GM21619 (cell line): ENCODE measurements around the gene IMP3.

Experiments
- ATAC-seq: cut with Tn5 transposase; IDR thresholded peaks from one replicate; pipeline ENCODE4 v1.9.1; 2021; ENCODE audit not compliant: unreplicated experiment

The IMP3 gene

DNA sequence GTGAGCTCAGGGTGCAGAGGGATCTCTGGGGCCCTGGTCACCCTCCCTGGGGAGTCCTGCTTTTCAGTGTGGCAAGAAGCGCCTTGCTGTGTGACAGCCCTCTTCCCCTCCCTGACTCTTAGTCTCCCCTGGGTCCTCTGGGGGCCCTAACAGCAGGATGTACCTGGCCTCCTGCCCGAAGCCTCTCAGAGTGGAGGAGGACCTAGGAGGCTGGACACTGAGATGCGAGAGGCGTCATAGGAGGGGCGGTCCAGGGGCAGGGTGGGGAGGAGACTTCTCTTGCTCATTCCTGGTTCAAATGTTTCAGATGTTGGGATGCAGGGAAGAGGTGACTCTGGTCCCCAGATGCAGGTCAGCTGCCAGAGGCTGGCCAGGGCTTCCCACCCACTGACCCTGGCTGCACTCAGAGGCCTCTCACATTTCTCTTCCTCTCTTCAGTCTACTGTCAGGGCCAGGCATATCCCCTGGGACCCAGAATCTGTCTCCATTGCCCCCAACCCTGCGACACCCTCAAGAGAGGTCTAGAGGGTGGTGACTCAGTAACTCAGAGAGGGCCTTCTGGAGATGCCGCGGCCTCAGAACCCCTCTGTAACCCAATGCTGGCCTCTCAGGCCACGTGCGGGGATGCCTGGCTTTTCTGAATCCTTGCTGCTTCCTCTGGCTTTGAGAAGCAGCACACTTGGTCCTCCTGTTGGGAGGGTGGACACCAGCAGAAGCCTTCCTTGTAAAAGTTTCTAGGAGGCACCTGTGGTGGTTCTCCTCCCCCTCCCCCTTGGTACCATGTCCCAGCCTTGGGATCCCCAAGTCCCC is 33.6 kb upstream of the IMP3 start:
- ATAC-seq, result no peak

DNA sequence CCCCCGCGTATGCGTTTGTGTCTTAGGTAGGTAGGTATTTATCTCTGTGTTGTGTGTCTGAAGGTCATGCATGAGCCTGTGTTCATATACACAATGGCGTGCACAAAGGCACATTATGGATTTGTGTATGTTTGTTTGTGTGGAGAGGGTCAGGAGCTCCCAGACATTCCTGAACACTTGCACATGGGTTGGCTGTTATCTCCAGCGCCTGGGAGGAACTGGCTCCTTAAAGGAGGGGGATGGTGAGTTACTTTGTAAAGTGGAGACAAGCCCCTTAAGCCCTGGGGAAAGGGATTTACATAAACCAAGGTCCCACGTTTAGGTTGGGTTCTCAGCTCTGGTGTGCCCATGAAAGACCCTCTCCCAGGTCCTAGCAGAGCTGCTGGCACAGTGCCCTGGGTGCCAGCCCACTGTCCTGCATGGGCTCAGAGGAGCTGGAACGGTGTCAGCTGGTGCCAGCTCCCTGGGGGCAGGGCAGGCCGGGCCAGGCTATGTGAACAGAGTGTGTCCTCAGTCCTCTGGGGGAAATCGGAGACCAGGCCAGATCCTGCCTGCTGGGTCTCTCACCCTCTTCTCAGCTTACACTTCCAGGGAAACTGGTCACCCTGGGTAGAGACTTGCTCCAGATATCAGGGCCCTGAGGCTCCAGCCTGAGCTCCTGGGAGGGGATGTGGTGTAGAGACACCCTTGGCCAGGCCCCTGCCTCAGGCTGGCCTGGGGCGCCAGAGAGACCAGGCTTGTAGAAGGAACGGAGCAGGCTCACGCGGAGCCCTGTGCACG is 32.8 kb upstream of the IMP3 start:
- no peak for ATAC-seq

DNA sequence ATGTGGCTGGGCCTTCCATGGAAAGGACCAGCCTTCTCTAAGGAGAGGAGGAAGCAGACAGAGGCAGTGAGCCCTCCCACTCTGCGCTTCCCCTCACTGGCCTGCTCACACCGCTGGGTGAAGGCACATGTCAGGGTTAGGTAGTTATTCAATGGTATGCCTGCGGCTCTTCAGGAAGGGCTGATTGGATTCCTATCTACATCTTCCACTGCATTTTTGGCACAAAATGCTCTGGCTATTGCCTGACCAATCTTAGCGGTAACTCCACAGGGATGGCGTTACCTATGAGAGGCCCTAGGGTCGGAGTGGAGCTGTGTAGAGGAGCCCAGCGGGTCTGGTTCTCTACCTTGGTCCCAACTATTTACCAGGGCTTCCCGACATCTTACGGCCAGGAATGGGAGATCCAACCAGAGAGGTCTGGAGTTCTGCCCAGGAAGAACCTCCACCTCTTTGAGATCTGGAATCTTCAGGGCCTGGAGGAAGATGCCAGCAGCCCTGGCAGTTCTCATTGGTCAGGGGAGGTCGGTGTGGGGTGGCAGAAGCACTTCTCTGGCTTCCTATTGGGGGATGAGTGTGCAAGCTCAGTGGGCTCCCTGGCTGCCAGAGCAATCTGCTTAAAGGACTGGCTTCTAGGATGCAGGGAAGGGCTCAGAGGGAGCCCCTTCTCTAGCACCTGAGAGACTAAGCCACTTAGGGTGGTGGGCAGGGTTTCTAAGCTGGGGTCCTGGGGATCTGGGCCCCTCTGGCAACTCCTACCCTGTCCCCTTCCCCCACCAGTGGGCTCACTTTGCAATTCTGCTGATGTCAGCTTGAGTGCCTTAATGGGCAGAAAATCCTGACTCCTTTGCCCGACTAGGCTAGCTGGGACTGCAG is 31.9 kb upstream of the IMP3 start:
- no peak for ATAC-seq

DNA sequence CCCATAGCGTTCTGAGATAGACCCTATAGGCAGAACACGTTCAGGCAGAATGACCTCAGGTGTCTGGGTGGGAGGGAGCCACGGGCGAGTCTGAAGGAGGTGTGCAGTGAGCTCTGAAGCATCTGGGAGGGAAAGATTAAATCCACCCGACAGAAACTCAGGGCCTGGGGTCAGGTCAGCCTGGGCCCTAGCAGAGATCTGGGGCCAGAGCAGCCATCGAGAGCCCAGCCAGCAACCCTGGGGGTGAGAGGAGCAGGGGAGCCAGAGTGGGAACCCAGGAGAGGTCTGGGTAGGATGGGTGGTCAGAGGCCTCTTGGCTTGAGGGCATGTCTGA is 29.8 kb upstream of the IMP3 start:
- no peak for ATAC-seq

DNA sequence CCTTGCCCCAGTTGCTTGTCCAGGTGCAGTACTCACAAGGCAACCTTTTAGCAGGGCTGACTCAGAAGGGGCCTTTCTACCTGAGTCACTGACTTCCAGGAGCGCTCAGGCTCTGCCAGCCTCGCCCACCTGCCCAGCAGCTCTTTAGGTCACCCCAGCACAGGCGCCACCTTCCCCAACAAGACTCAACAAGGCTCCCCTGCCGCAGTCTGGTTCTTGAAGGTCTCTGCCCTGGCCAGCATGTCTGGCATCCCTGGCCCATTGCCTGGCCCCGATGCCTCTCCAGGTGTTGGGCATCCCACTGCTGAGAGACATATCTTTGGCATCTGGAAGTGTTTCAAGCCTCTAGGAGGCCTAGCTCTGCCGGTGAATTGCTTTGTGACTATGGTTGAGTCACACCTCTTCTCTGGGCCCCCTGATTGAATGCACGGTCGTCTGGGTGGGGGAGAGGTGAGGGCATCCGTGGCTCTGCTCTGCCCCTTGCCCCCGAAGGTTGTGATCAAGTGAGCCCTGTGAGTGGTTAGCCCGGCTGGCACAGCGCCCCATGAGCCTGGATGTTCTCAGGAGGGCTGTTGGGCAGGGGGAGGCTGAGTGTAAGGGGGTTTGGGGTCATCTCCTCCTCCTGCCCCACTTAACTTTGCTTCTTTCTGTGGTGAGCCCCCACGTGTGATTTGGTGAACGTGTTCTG is 29.3 kb upstream of the IMP3 start:
- no peak for ATAC-seq

DNA sequence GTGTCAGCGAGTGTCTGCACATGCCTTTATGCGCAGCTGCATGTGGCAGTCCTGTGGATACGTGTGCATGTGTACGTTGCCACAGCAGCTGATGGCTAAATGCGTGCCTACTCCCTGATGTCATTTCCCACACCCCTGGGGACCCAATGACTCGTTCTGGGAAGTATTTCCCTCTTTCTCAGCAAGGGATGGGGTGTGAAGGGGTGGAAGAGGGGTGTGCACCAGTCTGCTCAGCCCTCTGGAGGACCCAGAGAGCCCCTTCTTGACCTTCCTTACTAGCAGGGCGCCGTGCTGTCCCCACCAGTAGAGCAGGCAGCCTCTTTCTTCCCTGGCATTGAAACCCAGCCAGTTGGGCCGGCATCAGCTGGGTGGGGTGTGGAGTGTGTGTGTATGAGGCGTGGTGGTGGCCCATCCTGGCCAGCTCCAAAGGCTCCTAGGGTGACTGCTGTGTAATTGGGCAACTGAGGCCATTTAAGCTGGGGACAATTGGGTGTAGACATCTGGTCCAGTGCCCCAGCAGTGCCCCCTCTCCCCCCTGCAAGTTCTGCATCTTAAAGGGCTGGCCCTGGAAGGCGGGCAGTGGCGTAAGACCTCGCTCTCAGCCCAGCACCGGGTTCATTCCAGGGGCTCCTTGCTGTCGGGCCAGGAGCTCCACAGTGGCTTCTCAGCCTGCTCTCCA is 26.9 kb upstream of the IMP3 start:
- ATAC-seq, result no peak

DNA sequence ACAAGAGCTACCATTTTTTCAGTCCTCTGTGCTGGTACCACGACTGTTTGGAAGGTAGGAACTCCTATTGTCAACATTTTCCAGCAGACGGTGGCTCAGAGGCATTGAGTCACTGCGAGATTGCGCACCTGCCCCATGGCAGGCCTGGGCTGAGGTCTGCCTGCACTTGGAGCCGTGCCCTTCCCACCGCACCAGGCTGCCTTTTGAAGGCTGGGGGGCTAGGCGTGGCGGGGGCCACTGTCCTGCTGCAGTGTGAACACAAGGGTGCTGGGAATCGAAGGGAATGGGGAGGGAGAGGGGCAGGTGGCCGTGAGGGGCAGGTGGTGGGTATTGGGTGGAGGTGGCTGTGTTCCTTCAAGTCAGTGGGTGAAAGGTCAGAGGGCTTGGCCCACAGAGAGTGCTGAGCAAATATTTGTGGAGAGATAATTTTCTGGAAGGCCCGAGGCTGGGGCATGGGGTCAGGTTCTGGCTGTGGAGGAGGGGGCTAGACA is 24.0 kb upstream of the IMP3 start:
- no peak for ATAC-seq

DNA sequence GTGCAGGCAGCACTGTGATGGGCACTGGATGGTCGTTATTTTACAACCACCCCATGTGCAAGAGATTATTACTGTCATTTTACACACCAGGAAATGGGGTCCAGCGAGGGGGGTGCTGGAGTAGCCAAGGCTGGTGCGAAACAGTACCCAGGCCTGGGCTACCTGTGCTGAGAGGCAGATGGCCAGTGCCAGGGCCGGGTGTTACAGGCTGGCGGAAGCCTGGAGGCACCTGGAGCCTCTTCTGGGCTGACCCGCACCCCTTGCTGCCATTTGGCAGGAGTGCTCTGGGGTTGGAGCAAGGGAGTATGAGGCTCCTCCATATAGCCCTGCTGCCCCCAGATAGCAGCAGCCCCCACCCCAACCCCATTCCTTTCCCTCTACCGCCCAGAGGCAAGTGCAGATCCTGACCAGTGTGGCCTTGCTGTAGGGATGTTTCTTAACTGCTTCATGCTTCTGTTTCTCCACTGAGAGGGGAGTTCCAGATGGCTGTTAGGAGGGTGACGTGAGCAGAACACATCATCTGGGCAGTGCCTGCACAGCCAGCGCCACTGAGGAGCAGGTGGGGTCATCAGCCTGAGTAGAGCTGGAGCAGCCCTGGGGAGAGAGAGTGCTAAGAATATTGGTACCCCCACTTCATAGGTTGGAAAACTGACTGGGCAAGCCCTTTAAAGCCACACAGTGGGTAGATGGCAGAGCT is 22.9 kb upstream of the IMP3 start:
- no peak for ATAC-seq

DNA sequence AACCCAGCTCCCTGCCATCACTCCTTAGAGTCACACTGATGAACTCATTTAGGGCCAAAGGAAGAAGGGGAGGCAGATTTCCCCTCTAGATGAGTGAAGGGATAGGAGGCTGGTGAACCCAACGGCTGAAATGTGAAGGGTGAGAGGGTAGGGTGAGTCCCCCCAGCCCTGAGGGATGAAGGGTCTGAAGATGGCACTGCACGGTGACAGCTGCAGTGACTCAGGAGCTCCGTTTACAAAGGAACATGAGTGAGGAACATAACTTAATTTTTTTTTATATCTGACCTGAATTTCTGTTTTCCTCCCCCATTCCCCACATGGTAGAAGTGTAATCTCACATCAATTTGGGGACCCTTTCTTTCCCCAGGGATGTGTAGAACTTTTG is 21.7 kb upstream of the IMP3 start:
- ATAC-seq, result no peak

DNA sequence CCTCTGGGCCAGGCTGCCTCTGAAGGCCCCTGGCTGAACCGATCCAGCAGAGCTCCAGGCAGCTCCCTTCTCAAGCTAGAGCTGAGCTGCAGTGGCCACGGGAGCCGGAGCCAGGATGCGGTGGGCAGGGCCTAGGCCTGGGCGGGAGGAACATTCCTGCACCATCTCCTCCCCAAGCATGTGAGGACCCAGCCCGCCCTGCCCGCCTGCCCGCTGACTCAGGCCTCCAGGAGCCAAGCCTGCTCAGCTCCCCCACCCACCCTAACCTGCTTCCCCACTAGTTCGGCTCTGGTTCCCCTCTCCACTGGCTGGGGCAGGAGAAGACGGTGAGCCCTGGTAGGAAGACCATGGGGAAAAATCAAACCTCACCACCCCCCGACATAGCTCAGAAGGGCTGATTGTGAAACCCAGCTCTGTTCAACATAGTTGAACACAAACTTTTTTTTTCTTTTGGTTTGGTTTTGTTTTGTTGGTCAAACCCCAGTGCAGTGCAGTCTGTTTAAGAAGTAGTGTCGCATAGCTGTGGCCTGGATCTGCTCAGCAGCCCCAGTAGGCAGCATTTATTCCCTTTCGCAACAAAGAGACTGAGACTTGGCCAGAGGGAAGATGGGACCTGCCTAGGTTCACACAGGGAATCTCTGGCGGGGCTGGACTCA is 21.2 kb upstream of the IMP3 start:
- no peak for ATAC-seq

DNA sequence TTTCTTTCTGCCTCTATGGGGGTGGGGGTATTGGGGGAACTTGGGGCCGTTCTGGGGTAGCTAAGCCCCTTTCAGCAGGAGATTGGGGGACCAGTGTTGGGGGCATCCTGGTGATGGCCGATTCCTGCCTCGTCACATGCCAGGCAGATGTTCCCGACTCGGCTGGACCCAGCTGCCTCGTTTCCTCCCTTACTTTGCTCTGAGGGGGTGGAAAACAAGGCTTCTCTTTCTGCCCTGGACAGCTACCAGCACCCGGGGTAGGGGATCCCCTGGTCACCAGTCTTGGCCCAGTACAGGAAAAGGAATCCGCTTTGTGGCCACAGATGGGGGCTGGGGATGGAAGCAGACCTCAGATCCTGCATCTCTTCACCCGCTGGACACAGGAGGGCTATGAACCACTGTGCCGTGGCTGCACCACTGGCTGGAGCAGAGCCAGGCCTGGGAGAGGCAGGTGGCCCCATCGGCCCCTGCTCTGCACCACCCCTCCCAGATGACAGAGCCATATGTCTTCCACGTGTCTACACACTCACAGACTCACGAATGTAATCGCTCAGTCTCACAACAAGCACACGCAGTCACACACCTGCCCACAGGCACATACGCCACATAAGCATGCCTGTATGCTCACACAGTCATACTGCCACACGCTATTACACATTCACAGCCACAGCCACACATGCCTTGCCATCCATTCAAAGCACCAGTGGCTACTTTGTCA is 20.1 kb upstream of the IMP3 start:
- ATAC-seq, result no peak

DNA sequence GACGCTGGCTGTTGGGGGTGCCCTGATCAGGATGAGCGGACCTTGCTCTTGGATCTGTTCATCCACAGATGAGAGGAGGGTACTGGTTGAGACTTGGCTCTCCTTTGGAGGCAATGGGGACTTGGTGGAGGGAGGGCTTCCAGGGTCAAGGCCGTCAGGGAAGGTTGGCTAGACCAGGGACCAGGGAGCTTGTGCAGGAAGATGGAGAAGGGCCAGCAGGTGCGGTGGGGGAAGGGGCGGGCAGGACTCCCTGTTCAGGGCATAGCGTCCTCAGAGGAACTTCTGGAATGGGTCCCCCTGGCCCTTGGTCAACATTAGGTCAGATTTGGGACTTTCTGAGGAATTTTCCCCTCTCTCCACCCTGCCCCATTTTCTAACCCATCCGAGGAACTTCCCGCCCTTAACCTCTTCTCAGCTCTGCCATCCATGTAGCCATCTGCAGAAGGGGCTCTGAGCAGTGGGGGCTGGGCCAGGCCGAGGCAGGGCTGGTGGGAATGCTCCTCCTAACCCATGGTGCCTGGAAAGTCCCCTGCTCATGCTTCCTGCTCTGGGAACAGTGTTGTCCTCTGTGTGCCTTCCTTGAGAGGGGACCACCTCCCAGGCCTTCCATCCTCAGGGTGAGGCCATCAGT is 19.2 kb upstream of the IMP3 start:
- no peak for ATAC-seq

DNA sequence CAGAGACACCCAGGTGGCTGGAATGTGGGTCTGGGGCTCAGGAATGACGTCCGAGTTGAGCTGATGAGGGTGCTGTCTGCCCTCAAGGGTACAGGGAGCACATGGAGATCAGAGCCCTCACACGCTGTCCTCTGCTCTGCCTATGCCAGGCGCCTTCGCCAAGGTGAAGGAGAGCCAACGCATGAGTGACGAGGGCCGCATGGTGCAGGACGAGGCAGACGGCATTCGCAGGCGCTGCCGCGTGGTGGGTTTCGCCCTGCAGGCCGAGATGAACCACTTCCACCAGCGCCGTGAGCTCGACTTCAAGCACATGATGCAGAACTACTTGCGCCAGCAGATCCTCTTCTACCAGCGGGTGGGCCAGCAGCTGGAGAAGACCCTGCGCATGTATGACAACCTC is 16.8 kb upstream of the IMP3 start:
- no peak for ATAC-seq

DNA sequence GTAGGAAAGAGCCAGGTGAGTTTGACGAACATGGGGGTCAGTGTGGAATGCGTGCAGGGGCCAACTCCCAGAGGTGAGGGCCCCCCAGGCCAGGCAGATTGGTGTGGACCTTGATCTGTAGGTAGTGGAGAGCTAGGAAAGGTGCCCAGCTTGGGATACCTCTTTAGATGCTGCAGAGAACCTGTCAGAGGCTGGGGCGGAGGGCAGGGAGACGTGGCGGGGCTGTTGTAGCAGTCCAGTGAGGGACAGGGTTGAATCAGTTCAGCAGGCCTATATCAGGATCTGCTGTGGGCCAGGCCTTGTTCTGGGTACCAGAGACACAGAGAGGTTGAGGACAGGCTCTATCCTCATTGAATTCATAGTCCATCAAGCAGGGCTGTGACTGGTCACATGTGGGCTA is 16.3 kb upstream of the IMP3 start:
- no peak for ATAC-seq

DNA sequence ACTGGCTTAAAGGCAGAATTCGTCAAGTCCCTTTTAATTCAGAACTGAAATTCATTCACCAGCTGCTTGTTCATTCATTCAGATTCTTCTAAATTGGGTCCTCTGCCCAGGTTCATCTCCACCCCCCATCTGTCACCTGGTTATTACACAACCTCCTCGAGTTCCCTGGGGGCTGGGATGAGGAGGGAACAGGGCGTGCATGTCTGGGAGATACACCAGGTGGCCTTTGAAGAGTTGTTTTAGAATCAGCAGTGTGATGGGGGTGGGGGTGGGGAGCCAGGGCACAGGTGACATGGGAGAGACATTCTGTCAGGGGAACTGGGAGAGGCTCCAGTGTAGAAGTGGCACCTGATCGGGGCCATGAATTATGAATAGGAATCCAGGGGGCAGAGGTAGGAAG is 15.9 kb upstream of the IMP3 start:
- no peak for ATAC-seq

DNA sequence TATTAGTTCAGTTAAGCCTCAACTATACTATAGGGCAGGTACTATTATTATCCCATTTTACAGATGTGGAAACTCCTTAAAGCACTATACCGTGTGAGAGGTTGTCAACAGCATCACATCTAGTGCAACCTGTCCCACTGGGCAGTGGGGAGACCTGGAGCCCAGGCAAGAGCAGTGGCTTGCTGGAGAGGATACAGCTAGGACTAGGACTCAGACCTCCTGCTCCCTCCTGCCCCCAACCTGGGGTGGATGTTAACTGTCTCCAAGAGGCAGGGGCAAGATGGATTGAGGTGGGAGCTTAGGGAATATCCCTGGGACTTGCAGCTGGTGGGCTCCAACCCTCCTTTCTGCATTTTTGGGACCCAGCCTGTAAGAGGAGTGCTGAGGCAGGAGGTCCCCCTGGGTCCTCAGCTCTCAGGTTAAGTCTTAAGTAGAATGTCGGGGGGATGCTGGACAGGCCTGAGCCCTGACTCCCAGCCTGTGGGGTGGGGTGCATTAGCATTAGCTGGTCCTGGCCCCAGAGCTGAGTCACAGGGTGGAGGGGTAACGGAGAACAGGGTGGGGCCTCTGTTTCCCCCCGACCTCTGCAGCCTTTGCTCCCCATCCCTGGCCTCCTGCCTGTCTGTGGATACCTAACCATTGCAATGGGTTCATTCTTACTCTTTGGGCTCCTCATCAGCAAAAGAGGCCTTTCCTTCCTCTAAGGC is 14.3 kb upstream of the IMP3 start:
- ATAC-seq, result no peak

DNA sequence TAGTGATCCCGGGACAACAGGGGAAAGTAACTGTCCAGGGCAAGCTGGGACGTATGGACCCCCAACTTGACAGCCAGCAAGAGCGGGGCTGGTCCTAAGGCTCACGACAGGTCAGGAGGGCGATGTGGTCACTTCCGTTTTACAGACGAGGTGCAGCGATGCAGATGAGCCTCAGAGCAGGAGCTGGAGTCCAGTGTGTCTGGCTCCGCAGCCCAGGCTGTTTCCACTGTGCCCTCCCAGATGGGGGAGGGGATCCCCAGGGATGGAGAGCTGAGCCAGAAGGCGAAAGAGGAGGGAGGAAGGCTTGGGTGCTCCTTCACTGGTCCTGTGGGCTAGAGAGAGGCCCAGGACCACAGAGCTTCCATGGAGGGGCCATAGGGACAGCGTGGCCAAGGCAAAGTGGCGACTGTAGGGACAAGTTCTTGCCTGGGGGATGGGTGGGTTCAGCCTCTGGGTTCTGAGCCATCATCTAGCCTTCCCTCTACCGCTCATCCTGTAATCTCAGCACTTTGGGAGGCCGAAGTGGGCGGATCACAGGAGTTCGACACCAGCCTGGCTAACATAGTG is 13.4 kb upstream of the IMP3 start:
- no peak for ATAC-seq
